Lower lobe of right lung (tissue), 2 donors: ENCODE results near the gene BSND. TPM values are rescaled to one million over a fixed set of nuclear protein-coding genes. Genes with fewer than 3 reads are reported as not detected.

Source experiments
- ATAC-seq, 2 donors: fragments of 200-7000 bp; cut with Tn5 transposase; one replicate each; pipeline ENCODE4 v1.9.1; 2020 to 2022; ENCODE audit warnings: mild to moderate bottlenecking in 2 of 2, moderate library complexity in 2 of 2
- DNase-seq: peaks from one replicate; pipeline ENCODE4 v3.0.0-alpha.2; 2020
- H3K27ac ChIP-seq: fragments of 200-600 bp; one replicate; pipeline ENCODE4 v1.8.0; 2022
- H3K27me3 ChIP-seq: fragments of 200-600 bp; one replicate; pipeline ENCODE4 v1.8.0; 2022; ENCODE audit warnings: low read depth
- H3K36me3 ChIP-seq: fragments of 200-600 bp; one replicate; pipeline ENCODE4 v1.8.0; 2022; ENCODE audit warnings: mild to moderate bottlenecking
- H3K4me1 ChIP-seq: fragments of 200-600 bp; one replicate; pipeline ENCODE4 v1.8.0; 2022
- H3K4me3 ChIP-seq: fragments of 200-600 bp; one replicate; pipeline ENCODE4 v1.8.0; 2022; ENCODE audit warnings: mild to moderate bottlenecking
- H3K9me3 ChIP-seq: fragments of 200-600 bp; one replicate; pipeline ENCODE4 v1.8.0; 2022
- CTCF ChIP-seq: fragments of 200-600 bp; IDR thresholded peaks from one replicate; pipeline ENCODE4 v1.8.0; 2022; ENCODE audit warnings: antibody characterized with exemption, mild to moderate bottlenecking
- intact Hi-C: fragments of 100-400 bp; cut with DNase I; formaldehyde crosslinking; loops from one replicate; pipeline ENCODE4 v1.11.0; 2022
- long read RNA-seq: library from polyadenylated mRNA; unstranded; transcript quantifications from one replicate; pipeline ENCODE4 v2.0.0, GENCODE V29; 2021
- total RNA-seq: library from RNA; stranded (reverse); fragmentation: NEBNext Ultra II Directional; extraction: Animal tissue kit (Norgen Biotek cat#: 25700); gene quantifications from one replicate; pipeline ENCODE4 v1.2.1, GENCODE V29; 2021
- donor health status: DM: no; HTN: yes; CAD: no; lungs with severe emphysema.

The BSND gene
- total RNA-seq, result not detected
- long read RNA-seq, result 0 reads

GRCh38 chr1:54998677-54999076 lies at the start of gene BSND:
Gene BSND, plus strand, starts transcription at chr1:54998933. Its CDS starts 254 bp downstream, at chr1:54999187.
- intact Hi-C loops, result no loop called here
- Histone ChIP-seq H3K27me3 (peaks cover 35% of the 10 kb centered on the region), H3K9me3 (no peaks in the 10 kb centered on the region), H3K36me3 (no peaks in the 10 kb centered on the region), H3K27ac (no peak within 1 kb of the TSS), H3K4me1 (peaks cover 11% of the 10 kb centered on the region), H3K4me3 (no peak within 1 kb of the TSS)
- no peak for ATAC-seq
- DNase-seq, result no peak
- no peak for TF ChIP-seq CTCF

- no peak for ATAC-seq
- TF ChIP-seq CTCF, result no peak
- DNase-seq, result no peak
- intact Hi-C loops, result no loop called here
- Histone ChIP-seq H3K4me1 (peaks cover 10% of the 10 kb centered on the region), H3K27me3 (no peaks in the 10 kb centered on the region), H3K27ac (no peak overlapping the region), H3K4me3 (no peak overlapping the region), H3K9me3 (no peaks in the 10 kb centered on the region), H3K36me3 (no peaks in the 10 kb centered on the region)
These were observed 49.7 kb upstream of the BSND start for GRCh38 chr1:54949053-54949452.

- Histone ChIP-seq H3K36me3 (no peaks in the 10 kb centered on the region), H3K4me3 (peak overlapping the region; percentile 29), H3K27me3 (no peaks in the 10 kb centered on the region), H3K4me1 (peaks cover 10% of the 10 kb centered on the region), H3K27ac (no peak overlapping the region), H3K9me3 (no peaks in the 10 kb centered on the region)
- intact Hi-C loops, result no loop called here
- no peak for ATAC-seq
- DNase-seq, result no peak
- TF ChIP-seq CTCF, result no peak
These were observed 48.7 kb upstream of the BSND start for GRCh38 chr1:54950006-54950368.

- ATAC-seq (peak; percentile 87 to 93), DNase-seq (peak; percentile 55)
- peak; percentile 73 for TF ChIP-seq CTCF
- no peaks in the 10 kb centered on the region for H3K36me3 ChIP-seq
- H3K27ac ChIP-seq, result no peak overlapping the region
- H3K9me3 ChIP-seq, result no peaks in the 10 kb centered on the region
- H3K27me3 ChIP-seq, result no peaks in the 10 kb centered on the region
- intact Hi-C loops, result no loop called here
- peaks cover 10% of the 10 kb centered on the region for H3K4me1 ChIP-seq
- peak overlapping the region; percentile 29 for H3K4me3 ChIP-seq
These were observed 48.2 kb upstream of the BSND start for GRCh38 chr1:54950369-54951163.

DNA sequence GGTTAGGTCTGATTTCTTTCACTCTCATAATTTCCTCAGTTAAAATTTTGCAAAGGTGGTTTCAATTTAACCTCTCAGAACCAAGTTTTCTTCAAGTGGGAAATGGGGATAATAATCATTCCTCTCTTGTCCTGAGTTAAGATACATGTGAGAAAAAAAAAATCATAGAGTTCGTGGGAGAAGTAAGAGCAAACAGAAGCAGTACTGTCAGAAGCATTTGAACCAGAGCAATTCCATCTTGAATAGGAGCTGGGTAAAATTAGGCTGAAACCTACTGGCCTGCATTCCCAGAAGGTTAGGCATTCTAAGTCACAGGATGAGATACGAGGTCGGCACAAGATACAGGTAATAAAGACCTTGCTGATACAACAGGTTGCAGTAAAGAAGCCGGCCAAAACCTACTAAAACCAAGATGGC lies 46.9 kb upstream of the BSND start:
- Histone ChIP-seq H3K4me1 (peaks cover 10% of the 10 kb centered on the region), H3K9me3 (no peaks in the 10 kb centered on the region), H3K4me3 (no peak overlapping the region), H3K27ac (no peak overlapping the region), H3K27me3 (no peaks in the 10 kb centered on the region), H3K36me3 (no peaks in the 10 kb centered on the region)
- ATAC-seq (no peak), DNase-seq (no peak)
- no peak for TF ChIP-seq CTCF
- intact Hi-C loops, result no loop called here
